ENCODE results near the gene PLPPR3. TPM values are rescaled to one million over a fixed set of nuclear protein-coding genes. Genes with fewer than 3 reads are reported as not detected.

PLPPR3 gene
- total RNA-seq, 1 experiment from 2014 or later: 57.9 TPM

DNA sequence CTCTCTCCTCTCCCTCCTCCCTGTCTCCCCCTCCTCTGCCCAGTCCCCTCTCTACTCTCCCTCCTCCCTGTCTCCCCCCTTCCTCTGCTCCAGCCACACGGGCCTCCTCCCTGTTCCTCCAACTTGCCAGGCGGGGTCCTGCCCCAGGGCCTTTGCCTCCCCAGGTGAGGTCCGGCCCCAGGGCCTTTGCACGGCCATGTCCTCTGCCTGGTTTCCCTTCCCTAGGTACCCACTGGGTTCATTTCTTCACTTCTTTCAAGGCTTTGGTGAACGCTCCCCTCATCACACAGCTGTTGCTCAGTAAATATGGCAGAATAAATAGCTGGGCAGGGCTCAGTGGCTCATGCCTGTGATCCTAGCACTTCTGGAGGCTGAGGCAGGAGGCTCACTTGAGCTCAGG is 49.7 kb downstream of the PLPPR3 start:
- H2BK12ac ChIP-seq (ENCODE audit: insufficient read length, low read depth, low read length): no peak overlapping the region
- no peaks in the 10 kb centered on the region for H3K79me1 ChIP-seq (ENCODE audit: insufficient read depth, low read depth, low read length, poor library complexity, severe bottlenecking)
- H3K23me2 ChIP-seq (ENCODE audit: insufficient read length, low read depth, low read length, poor library complexity, severe bottlenecking): no peaks in the 10 kb centered on the region
- no peak overlapping the region for H2BK15ac ChIP-seq (ENCODE audit: low read depth, low read length)
- H4K5ac ChIP-seq (ENCODE audit: insufficient read length, low read depth, low read length): no peak overlapping the region
- no peak overlapping the region for H3K27ac Mint-ChIP-seq
- WGBS (ENCODE audit: extremely low coverage, insufficient read length, low lambda C conversion rate): no CpG with 5 or more reads among the region's 5 CpGs
- H4K91ac ChIP-seq (ENCODE audit: insufficient read length, low read depth, low read length): no peak overlapping the region
- no peak overlapping the region for H3K56ac ChIP-seq (ENCODE audit: insufficient read length, low read depth, low read length)
- no peak overlapping the region for H2BK20ac ChIP-seq (ENCODE audit: low read depth, low read length, poor library complexity, severe bottlenecking)
- H3K4me1 Mint-ChIP-seq: no peaks in the 10 kb centered on the region
- H3K4me2 ChIP-seq (ENCODE audit: insufficient read depth, insufficient read length, low read length): no peak overlapping the region
- H3K9me3 Mint-ChIP-seq: no peaks in the 10 kb centered on the region; a peak in 2 of 5 replicates
- no peak overlapping the region for H2AFZ ChIP-seq (ENCODE audit: low read length)
- no peaks in the 10 kb centered on the region for H3K27me3 ChIP-seq (ENCODE audit: insufficient read depth, low read length)
- H3K23ac ChIP-seq (ENCODE audit: insufficient read length, low read depth, low read length): no peak overlapping the region
- H3K9me3 ChIP-seq (ENCODE audit: control insufficient read depth, low read depth, low read length): no peaks in the 10 kb centered on the region
- H3K79me2 ChIP-seq (ENCODE audit: insufficient read depth, low read length): no peaks in the 10 kb centered on the region
- H3K4me3 Mint-ChIP-seq: no peak overlapping the region
- no peaks in the 10 kb centered on the region for H3K36me3 Mint-ChIP-seq (ENCODE audit: insufficient read depth in 1 of 3, low read depth in 3 of 3)
- TF ChIP-seq, protein P1, sequence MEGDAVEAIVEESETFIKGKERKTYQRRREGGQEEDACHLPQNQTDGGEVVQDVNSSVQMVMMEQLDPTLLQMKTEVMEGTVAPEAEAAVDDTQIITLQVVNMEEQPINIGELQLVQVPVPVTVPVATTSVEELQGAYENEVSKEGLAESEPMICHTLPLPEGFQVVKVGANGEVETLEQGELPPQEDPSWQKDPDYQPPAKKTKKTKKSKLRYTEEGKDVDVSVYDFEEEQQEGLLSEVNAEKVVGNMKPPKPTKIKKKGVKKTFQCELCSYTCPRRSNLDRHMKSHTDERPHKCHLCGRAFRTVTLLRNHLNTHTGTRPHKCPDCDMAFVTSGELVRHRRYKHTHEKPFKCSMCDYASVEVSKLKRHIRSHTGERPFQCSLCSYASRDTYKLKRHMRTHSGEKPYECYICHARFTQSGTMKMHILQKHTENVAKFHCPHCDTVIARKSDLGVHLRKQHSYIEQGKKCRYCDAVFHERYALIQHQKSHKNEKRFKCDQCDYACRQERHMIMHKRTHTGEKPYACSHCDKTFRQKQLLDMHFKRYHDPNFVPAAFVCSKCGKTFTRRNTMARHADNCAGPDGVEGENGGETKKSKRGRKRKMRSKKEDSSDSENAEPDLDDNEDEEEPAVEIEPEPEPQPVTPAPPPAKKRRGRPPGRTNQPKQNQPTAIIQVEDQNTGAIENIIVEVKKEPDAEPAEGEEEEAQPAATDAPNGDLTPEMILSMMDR (conservative IDR thresholded peaks at IDR 0.05): no peak
- H3K27me3 Mint-ChIP-seq (ENCODE audit: low read depth): peaks cover 3% of the 10 kb centered on the region
- no peak overlapping the region for H3K9ac ChIP-seq (ENCODE audit: extremely low read depth, insufficient read length, low read length)
- H3T11ph ChIP-seq (ENCODE audit: low read length): no peak overlapping the region
- no peak overlapping the region for H3K4ac ChIP-seq (ENCODE audit: low read depth, low read length)
- no peak overlapping the region for H2BK120ac ChIP-seq (ENCODE audit: low read depth, low read length, poor library complexity, severe bottlenecking)
- no peak for DNase-seq
- no peak overlapping the region for H2AK5ac ChIP-seq (ENCODE audit: insufficient read length, low read length)
- no peak overlapping the region for H4K8ac ChIP-seq (replicated peaks; ENCODE audit: insufficient read length, low read depth, low read length)
- H3K27ac ChIP-seq (ENCODE audit: insufficient read length, low read depth, low read length): no peak overlapping the region
- no peak overlapping the region for H2BK5ac ChIP-seq (ENCODE audit: insufficient read length, low read length)
- no peak overlapping the region for H3K14ac ChIP-seq (ENCODE audit: insufficient read depth, low read length)
- H3K18ac ChIP-seq (ENCODE audit: insufficient read length, low read depth, low read length): no peak overlapping the region
- no peaks in the 10 kb centered on the region for H3K4me1 ChIP-seq (ENCODE audit: insufficient read depth, low read length)
- no peaks in the 10 kb centered on the region for H4K20me1 ChIP-seq (ENCODE audit: control insufficient read depth, insufficient read depth, insufficient read length)

Data from H9 (cell line).